Lung (tissue), 12 donors: ENCODE measurements around the gene TMEM151A. TPM values are rescaled to one million over a fixed set of nuclear protein-coding genes. Genes with fewer than 3 reads are reported as not detected.

Experiments
- ATAC-seq: fragments of 200-7000 bp; cut with Tn5 transposase; one replicate; pipeline ENCODE4 v1.9.1; 2020; ENCODE audit warnings: moderate number of reproducible peaks; ENCODE audit not compliant: insufficient read depth, low FRiP score
- DNase-seq, 3 donors: peaks; one replicate each; pipeline ENCODE4 v3.0.0-alpha.2; 2013 to 2017
- H3K27ac ChIP-seq, 2 donors: one replicate each; pipeline ENCODE4 v1.5.1; 2013; ENCODE audit warnings: mild to moderate bottlenecking in 2 of 2, moderate library complexity in 2 of 2, control low read depth in 1 of 2, inconsistent platforms in 1 of 2, low read depth in 1 of 2, low read length in 1 of 2
- H3K27me3 ChIP-seq, 3 donors: one replicate each; pipeline ENCODE4 v1.5.1; 2013; ENCODE audit warnings: low read length in 2 of 3; ENCODE audit not compliant: control insufficient read depth in 3 of 3, insufficient read depth in 3 of 3
- H3K36me3 ChIP-seq, 4 donors: one replicate each; pipeline ENCODE4 v1.5.1; 2013; ENCODE audit warnings: low read length in 4 of 4, mild to moderate bottlenecking in 1 of 4, moderate library complexity in 1 of 4; ENCODE audit not compliant: control insufficient read depth in 4 of 4, insufficient read depth in 4 of 4
- H3K4me1 ChIP-seq, 5 donors: one replicate each; pipeline ENCODE4 v1.5.1; 2013; ENCODE audit warnings: low read length in 5 of 5, mild to moderate bottlenecking in 2 of 5, moderate library complexity in 1 of 5; ENCODE audit not compliant: control insufficient read depth in 5 of 5, insufficient read depth in 5 of 5
- H3K4me3 ChIP-seq: one replicate; pipeline ENCODE4 v1.5.1; 2013; ENCODE audit warnings: mild to moderate bottlenecking, control low read depth, moderate library complexity
- H3K9ac ChIP-seq, 2 donors: one replicate each; pipeline ENCODE4 v1.5.1; 2013; ENCODE audit warnings: low read length in 2 of 2, control low read depth in 1 of 2; ENCODE audit not compliant: insufficient read depth in 1 of 2
- H3K9me3 ChIP-seq, 4 donors: one replicate each; pipeline ENCODE4 v1.5.1; 2013; ENCODE audit warnings: low read length in 3 of 4, mild to moderate bottlenecking in 1 of 4, moderate library complexity in 1 of 4; ENCODE audit not compliant: control insufficient read depth in 4 of 4, insufficient read depth in 3 of 4
- WGBS, 2 donors: extraction: QIAGEN DNeasy Blood & Tissue Kit; methylation state at CpG; one replicate each; pipeline ENCODE4 v1.1.7; 2013; 5-methylcytosine and 5-hydroxymethylcytosine counted together
- polyA plus RNA-seq, 2 donors: library from polyadenylated mRNA; stranded (reverse); fragments of 200-250 nt; gene quantifications; one replicate each; pipeline ENCODE4 v1.2.1, GENCODE V29; 2013
- total RNA-seq, 2 donors: library from RNA; depleted of rRNA in 1 of 2; stranded (reverse); fragments of >200 nt in 1 of 2; gene quantifications; one replicate each; pipeline ENCODE4 v1.2.1, GENCODE V29; 2014 to 2021
- TF ChIP-seq, protein P1 (sequence below): IDR thresholded peaks from 2 replicates; pipeline ENCODE4 v1.5.1; 2012; ENCODE audit warnings: mild to moderate bottlenecking; ENCODE audit errors: control extremely low read depth, extremely low read depth
- donor health status: control.
- donor health status: control.
- donor health status: Bipolar disorder and iron deficiency.
- donor health status: healthy.
- donor health status: DM: yes; HTN: yes; CAD: no.

TMEM151A gene
- total and polyA plus RNA-seq, 4 donors = 0.09 to 0.91 (median 0.25) TPM

DNA sequence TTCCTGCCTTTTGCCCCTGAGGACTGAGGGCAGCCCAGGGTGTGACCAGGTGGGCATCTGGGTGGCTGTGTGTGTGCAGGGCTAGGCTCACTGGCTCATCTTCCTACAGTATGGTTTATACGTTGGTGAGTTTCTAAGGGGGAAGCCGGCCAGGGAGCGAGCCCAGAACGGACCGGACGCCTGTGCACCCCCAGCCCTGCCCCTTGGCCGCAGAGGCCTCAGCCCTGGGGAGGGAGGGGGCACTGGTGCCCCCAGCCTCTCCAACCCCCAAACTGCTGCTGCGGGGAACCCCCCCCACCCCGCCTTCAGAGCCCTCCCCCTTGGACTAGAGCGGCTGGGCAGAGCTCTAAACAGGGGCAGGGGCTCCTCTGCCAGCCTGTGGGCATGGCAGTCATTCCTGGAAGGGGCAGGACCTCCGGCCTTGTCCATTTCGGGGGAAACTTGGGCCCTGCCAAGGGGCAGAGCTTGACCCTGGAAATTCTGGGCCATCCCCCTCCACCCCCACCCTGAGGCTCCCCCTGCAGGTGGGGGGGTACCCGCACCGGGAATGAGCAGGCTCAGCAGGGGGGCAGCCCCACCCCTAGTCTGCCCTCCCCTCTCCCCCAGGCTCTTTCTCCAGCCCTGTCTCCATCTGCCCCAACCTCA is 8.1 kb upstream of the TMEM151A start:
- peaks cover 3 to 18% (median 10%) of the 10 kb centered on the region in 4 donors for H3K36me3 ChIP-seq
- WGBS, 2 donors = 84 to 88% methylated on average over 14 of the region's 14 CpGs
- peaks cover 0 to 2% (median 0%) of the 10 kb centered on the region in 3 donors for H3K27me3 ChIP-seq
- H3K27ac ChIP-seq = no peak overlapping the region
- H3K9me3 ChIP-seq = no peaks in the 10 kb centered on the region
- DNase-seq (no peak), ATAC-seq (no peak)
- TF ChIP-seq, protein P1, sequence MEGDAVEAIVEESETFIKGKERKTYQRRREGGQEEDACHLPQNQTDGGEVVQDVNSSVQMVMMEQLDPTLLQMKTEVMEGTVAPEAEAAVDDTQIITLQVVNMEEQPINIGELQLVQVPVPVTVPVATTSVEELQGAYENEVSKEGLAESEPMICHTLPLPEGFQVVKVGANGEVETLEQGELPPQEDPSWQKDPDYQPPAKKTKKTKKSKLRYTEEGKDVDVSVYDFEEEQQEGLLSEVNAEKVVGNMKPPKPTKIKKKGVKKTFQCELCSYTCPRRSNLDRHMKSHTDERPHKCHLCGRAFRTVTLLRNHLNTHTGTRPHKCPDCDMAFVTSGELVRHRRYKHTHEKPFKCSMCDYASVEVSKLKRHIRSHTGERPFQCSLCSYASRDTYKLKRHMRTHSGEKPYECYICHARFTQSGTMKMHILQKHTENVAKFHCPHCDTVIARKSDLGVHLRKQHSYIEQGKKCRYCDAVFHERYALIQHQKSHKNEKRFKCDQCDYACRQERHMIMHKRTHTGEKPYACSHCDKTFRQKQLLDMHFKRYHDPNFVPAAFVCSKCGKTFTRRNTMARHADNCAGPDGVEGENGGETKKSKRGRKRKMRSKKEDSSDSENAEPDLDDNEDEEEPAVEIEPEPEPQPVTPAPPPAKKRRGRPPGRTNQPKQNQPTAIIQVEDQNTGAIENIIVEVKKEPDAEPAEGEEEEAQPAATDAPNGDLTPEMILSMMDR = no peak
- no peak overlapping the region for H3K4me3 ChIP-seq
- peaks cover 0 to 20% (median 5%) of the 10 kb centered on the region in 5 donors for H3K4me1 ChIP-seq
- H3K9ac ChIP-seq = no peak overlapping the region

- Histone ChIP-seq H3K4me1 (peaks cover 0 to 21% (median 6%) of the 10 kb centered on the region in 5 donors), H3K9ac (no peak overlapping the region), H3K4me3 (no peak overlapping the region), H3K27ac (no peak overlapping the region), H3K9me3 (no peaks in the 10 kb centered on the region), H3K27me3 (no peaks in the 10 kb centered on the region), H3K36me3 (peaks cover 3 to 18% (median 10%) of the 10 kb centered on the region in 4 donors)
- DNase-seq (no peak), ATAC-seq (no peak)
- TF ChIP-seq, protein P1 = no peak
- WGBS, 2 donors = 97 to 98% methylated on average over 15 to 16 of the region's 16 CpGs
These were observed 7.1 kb upstream of the TMEM151A start for GRCh38 chr11:66284526-66285078.

- no peak overlapping the region for H3K4me3 ChIP-seq
- H3K27ac ChIP-seq = no peak overlapping the region
- no peaks in the 10 kb centered on the region for H3K9me3 ChIP-seq
- ATAC-seq = no peak
- peaks cover 4 to 20% (median 12%) of the 10 kb centered on the region in 5 donors for H3K4me1 ChIP-seq
- TF ChIP-seq, protein P1 = no peak
- DNase-seq = no peak
- peaks cover 3 to 18% (median 10%) of the 10 kb centered on the region in 4 donors for H3K36me3 ChIP-seq
- no peak overlapping the region for H3K9ac ChIP-seq
- H3K27me3 ChIP-seq = no peaks in the 10 kb centered on the region
- WGBS, 2 donors = 91 to 92% methylated on average over 13 of the region's 13 CpGs
These were observed 6.3 kb upstream of the TMEM151A start for GRCh38 chr11:66285250-66285947.
